Measurements from ENCODE around the gene PTGDR2. TPM values are rescaled to one million over a fixed set of nuclear protein-coding genes. Genes with fewer than 3 reads are reported as not detected.

PTGDR2 gene
- total RNA-seq, 1 donor from 2014 or later = not detected

DNA sequence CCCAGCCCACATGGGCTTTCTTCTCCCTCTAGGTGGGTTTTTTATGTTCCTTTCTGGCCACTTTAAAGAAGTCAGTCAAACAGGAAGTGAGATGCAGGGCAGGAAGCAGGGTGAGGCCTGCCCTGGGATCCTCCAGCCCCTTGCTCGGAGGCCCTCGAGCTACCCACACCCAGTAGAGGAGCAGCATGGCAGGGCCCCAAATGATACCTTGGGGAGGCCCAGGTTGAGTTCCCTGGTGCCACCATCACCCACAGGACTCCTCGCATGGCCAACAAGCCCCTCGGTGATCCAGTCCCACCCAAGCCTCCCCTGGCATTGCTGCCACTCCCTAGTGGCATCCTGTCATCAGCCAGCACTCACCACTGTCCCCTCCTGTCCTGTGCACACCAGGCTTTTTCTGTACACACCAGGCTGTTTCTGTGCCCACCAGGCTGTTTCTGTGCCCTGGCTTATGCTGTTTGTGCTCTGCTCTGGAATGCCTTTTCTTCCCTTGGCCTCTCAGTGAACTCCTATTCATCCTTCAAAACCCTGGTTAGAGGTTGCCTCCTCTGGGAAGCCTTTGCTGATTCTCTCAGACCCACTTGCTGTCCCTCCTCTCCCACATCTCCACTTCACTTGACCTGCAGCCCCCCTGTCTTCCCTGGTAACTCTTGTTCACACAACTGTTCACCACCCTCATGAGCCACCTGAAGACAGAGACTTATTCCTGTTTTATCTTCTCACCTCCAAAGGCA lies 3.1 kb upstream of the PTGDR2 start:
- no peak for DNase-seq (ENCODE audit: low read depth)

DNA sequence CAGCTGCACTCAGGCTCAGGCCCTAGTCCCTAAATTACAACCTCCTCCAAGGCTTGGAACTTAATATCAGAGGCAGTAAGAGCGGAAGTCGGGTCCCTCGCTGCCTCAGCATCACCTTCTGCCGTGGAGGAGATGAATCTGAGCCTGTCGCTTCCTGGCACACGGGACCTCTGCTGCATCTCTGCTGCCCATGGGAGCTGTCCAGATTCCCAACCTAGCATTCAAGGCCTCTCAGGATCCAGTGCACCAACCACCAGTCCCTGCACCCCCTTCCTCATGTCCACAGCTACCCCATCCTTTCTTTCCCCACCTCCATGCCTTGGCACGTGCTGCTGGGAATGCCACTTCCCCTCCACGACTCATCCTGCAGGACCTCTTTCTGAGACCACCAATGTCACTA lies 2.5 kb upstream of the PTGDR2 start:
- DNase-seq (ENCODE audit: low read depth) = no peak

DNA sequence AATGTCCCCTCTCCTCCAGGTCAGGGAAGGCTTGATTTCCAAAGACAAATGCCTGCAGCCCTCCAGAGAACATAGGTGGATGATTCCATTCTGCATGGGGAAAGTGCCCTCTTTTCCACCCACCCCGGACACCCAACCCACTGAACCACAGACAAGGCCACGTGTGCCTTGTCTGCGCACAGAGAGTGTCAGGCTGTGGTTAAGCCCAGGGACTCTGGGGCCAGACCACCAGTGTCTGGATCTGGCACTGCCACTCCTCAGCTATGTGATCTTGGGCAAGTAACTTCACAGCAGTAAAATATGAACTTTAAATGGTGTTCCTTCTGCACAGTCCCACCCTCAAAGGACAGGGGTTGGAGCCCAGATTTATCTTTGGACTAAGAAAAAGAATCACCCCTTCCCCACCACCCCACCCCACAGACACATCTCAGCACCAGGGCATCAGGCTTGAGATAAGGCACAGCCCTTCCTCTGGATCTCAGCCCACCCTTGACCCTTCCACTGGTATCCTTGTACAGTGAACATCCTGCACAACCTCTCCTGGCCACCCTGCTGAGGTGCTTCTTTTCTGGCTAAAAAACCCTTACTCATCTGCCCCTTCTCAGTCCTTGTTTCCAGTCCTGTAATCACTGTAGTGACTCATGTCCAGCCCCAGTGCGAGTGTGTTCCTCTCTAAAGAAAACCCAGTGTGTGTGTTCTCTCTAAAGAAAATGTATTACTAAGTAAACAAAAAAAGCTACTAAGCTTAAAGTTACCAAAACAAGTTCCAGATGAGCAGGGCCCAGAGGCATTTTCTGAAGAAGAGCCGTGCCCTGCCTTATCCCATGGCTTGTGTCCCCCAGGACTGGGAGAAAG lies 1.9 kb upstream of the PTGDR2 start:
- no peak for DNase-seq (ENCODE audit: low read depth)

DNA sequence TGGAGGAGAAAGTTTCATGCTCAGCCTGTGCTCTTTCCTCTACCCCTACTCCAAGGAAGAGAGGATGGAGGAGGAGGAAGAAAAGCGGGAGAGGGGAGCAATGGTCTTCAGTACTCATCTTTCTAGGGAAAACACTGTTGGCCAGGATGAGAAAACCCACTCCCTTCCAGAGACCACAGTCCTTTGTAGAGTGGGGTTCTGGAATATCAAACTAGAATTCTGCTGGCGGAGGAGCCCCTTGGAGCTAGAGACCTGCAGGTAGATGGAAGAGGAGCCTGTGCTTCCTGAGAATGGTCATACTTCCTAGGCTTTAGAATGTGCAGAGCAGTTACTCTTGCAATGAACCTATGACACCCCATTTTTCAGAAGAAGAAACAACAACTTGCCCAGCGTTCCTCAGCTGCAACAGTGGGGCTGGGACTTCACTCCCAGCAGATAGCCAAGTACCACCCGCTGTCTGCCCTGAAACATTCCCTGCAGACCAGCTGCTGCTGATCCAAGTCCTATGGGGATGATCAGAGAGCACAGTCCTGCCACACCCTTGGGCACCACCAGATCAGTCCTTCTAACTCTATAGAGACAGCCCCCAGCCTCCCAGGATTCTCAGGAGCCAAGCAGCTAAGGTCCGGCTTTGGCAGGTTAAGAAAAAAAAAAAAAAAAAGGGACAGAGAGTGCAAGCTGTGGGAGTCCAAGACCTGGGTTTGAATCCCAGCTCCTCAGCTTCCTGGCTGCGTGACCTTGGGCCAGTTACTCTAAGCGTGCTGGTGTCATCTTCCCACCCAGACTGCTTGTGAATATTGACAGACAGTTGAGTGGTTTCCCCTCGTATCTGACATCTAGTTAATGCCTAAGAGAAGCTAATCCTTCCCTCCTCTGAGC lies 664 bp downstream of the PTGDR2 start:
- DNase-seq (ENCODE audit: low read depth) = no peak

DNA sequence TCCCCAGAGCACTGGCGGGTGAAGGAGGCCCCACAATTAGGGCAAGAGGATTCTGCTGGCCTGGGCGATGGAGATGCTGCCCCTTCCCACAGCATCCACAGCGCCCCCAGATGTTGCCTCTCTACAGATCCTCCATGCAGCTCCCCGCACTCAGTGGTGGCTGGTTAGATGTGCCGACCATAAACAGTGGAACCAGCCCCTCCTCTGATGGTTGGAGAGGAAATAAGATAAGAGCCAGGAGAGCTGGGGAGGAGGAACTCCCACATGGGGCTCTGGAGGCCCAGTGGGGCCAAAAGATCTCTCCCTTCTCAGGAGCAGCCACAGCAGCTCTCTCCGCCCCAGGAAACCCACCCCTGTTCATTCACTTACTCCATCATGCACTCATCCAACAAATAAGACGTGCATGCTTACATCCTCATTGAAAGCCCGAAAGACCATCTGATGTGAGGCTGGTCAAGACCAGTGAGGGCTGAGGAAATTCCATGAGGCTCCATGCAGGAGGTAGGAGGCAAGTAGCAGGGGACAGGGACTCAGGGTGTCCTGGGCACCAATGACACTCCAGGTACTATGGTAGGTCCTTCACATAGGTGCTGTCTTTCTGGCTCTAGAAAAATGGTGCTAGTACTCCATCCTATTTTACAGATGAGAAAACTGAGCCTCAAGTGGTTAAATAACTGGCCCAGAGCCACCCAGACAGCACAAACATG lies 1.5 kb downstream of the PTGDR2 start:
- DNase-seq (ENCODE audit: low read depth) = no peak

DNA sequence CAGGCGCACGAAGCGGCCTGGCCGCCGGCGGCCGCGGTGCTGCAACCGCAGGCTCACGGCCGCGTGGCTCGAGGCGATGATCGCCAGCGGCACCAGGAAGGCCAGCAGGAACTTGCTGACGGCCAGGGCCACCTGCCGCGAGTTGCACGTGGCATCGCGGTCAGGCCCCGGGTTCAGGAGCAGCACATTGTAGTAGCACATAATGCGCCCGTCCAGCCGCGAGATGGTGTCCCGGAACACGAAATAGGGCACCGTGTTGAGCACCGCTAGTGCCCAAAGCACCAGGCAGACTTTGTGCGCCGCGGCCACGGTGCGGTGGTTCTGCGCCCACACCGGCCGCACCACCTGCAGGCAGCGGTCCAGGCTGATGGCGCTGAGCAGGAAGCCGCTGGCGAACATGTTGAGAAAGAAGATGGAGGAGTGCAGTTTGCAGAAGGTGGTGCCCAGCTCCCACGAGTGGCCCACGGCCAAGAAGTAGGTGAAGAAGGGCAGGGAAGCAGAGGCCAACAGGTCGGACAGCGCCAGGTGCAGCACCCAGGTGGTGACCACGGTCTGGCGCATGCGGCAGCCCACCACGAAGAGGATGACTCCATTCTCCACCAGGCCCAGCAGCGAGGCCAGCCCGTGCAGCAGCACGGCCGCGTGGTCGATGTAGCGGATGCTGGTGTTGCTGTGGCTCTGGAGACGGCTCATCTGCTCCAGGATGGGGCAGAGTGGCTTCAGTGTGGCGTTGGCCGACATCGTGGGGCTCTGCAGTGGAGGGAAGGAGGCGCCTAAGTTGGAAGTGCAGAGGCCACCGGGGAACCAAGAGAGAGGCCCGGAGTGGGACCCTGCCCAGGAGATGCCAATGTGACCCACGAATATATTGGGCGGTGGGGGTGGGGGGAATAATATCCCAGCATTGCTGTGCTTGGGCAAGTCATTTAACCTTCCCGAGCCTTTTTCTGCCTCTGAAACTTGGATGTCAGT lies 2.5 kb downstream of the PTGDR2 start:
- no peak for DNase-seq (ENCODE audit: low read depth)

DNA sequence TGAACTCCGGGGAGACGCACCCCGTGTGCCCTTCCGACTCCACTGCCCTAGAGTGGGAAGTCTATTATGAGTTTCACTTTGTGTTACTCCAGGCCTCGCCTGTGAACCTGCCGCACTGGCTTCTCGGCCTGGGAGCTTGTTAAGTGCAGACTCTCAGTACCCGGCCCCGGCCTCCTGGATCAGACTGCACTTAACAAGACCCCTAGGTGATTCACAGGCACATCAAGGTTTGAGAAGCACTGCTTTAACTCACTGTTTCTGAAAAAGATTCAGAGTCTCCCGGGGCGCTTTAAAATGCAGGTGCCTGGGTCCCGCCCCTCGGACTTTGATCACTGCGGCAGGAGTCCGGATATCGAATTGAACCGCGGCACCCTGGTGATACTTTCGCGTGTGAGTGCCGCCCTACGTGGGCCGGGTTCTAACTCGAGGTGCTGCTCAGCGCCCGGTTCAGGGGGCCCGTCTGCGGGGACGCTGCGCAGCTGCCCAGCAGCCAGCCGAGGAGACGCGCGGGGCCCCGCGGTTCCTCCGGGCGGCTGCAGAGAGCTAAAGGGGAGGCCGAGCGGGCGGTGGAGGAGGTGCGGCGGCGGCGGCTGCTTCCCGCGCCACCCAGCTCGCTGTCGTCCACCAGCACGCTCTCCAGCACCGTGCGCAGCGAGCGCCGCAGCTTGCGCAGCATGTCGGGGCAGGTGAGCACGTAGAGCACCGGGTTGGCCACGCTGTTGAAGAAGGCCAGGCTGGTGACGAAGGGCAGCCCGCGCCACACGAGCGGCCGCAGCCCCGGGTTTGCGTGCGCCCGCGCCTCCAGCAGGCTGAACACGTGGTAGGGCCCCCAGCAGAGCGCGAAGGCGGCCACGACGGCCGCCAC lies 3.4 kb downstream of the PTGDR2 start:
- no peak for DNase-seq (ENCODE audit: low read depth)

DNA sequence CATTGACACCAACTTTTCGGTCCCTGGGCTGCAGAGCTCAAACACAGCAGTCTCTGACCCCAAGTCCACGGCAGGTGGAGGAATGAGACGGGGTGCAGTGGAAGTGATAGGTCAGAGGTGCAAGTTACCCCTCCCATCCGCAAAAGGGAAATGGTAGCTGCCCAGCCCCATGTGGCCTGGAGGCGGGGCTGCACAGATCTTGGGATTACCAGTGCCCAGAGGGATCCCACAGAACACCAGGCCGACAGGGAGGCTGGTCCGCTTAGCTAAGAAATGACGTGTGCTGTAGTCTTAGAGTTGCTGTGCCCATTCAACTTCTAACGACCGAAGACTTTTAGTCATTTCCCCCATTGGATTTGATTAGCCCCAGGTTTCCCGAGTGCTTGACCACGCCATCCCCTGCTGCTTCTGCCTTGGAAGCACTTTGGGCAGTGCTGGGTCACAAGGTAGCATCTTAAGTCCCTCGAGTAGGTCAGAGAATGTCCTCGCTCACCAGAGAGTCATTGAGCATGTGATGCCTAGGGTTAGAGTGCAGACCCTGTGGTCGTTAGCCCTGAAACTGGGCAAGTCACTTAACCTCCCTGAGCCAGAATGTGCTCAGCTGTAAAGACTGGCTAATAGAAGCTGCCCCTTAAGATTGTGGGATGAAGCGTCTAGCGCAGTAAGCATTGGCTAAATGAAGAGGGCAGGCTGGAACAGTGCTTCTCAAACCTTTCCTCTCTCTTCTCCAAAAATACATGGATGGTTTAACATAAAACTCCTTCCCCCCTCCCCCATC lies 4.2 kb downstream of the PTGDR2 start:
- DNase-seq (ENCODE audit: low read depth) = no peak

DNA sequence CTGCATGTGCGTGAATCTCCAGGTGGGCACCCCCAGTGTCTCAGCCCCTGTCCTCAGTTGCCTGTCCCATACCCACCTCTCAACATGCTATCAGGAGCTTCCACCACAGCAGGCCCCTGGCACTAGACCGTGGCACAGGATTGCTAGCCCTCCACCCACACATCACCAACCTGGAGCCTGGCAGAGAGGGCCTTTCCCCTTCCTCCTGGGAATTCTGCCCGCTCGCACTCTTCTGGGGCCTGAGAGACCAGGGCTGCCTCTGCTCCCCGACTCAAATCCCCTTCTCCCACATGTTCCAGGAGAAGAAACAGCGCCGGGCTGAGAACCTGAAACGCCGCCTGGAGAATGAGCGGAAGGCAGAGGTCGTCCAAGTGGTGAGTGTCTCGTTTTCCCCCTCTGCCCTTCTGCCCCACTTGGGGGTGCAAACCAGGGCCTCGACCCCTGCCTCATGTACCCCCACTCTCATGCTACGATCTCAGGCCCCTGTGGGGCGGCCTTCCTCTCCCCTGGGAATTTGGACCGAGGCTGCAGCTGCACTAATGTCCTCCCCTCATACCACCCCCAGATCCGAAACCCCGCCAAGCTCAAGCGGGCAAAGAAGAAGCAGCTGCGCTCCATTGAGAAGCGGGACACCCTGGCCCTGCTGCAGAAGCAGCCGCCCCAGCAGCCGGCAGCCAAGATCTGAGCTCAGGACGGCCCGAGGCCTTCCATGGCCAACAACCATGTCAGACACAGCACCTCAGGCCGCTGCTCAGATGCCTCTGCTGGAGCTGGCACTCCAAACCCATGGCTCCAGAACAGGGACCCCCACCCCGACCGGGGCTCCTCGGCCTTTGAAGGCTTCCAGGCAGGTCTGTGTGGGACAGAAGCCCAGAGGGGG lies 5.9 kb downstream of the PTGDR2 start:
- no peak for DNase-seq (ENCODE audit: low read depth)

DNA sequence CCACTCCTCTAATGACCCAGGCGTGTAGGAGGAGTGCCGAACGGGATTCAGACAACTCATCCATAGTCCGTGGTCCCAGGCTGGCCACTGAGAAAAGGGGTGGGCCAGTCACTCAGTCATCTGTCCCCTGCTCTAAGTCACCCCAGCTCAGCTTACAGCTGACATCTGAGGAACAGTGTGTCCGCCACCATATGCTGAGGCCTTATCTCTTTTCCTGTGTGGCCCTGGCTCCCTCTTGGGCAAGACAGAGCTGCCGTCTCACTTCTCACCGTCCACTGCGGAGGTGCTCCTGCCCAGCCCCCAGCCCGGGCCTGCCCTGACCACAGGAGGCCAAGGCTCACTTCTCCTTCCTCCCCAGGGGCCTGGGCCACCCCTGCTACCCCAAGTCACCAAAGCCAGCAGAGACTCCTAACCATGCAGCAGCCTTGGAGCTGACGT lies 7.0 kb downstream of the PTGDR2 start:
- no peak for DNase-seq (ENCODE audit: low read depth)

DNA sequence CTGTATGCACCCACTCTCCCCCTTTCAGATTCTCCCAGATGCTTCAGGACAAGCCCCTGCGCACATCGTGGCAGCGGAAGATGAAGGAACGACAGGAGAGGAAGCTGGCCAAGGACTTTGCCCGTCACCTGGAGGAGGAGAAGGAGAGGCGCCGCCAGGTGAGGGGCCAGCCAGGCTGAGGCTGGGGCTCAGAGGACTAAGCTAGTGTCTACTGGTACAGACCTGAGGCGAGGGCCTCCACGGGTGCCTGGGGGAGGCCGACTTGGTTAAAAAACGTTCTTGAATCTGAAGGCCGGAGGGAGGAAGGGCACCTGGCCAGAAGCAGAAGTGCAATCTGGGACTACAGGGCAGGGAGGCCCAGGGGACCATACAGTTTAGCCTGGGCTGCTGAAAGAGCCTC lies 7.9 kb downstream of the PTGDR2 start:
- DNase-seq (ENCODE audit: low read depth) = no peak

DNA sequence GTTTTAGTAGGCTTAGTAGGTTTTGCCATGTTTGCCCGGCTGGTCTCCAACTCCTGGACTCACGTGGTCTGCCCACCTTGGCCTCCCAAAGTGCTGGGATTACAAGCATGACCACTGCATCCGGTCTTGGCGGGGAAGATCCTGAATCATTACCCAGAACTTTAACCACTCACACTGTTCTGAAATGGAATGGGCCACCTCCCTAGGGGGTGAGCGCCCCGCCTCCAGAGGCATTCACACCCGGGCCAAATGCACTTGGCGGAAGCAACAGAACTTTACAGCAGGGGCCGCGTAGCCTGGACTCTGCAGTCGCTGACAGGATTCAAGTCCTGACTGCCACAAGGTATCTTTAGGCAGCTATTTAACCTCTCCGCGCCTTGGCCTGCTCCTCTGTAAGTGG lies 8.5 kb downstream of the PTGDR2 start:
- DNase-seq (ENCODE audit: low read depth) = no peak

DNA sequence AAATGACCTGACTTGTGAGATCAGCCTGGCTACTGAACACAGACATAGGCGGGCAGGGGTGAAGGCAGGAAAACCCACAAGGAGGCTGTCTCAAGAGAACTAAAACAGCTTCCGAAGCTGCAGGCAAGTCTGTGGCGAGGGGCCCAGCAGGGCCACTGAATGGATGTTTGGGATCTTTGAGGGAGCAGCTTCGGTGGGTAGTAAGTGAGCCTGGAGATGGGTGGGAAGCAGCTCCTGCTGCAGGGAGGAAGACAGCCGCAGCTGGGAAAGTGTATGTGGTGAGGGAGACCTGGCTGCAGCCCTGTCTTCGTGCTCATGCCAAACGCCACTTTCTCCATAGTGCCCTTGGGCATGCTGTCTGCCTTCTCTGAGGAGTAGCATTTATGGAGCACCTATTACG lies 10.4 kb downstream of the PTGDR2 start:
- DNase-seq (ENCODE audit: low read depth) = no peak

DNA sequence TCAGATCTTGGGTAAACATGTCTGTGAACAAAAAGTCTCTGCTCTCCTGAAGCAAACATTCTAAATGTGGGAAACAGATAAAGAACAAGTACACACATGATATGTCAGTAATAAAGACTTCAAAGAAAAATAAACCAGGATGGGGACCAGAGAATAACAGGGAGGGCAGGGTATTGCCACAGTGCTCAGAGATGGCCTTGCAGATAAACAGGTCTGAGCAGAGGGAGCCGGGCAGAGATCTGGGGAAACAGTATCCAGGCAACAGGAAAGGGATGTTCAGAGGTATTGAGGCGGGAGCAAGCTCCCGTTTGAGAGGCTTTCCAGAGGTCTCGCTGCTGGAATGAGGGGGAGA lies 10.9 kb downstream of the PTGDR2 start:
- DNase-seq (ENCODE audit: low read depth) = no peak

DNA sequence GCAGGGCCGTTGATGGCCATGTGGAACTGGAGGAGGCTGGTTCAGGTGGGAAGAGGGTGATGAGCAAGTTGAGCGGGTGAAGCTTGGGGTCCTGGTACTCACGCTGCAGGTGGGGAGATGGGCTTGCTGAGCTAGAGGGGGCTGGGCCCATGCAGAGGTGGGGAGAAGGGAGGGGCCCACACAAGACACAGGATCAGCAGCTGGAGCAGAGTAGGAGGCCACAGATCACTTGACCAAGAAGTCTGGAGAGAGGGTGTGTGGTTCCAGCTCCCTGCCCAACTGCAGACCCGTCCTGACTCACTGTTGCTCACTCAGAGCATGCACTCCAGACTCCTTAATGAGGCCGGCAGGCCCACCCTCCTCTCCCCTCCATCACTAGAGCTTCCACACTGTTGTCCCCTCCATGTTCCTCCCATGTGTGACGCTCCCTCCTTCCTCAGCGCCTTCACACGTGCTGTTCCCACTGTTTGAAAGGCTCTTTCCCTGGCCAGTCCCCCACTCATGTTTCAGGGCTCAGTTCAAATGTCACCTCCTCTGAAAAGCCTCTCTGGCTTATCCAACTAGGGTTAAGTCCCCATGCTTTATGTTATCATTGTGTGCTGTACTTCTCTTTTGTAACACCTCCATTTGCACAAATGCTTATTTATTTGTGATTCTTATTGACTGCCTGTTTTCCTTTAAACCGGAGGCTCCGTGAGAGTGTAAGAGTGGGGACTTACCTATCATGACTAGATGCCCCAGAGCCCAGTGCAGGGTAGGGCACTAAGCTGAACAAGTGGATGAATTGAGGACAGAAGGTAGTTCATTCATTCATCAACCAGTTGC lies 11.5 kb downstream of the PTGDR2 start:
- peak; percentile 44 for DNase-seq (ENCODE audit: low read depth)

DNA sequence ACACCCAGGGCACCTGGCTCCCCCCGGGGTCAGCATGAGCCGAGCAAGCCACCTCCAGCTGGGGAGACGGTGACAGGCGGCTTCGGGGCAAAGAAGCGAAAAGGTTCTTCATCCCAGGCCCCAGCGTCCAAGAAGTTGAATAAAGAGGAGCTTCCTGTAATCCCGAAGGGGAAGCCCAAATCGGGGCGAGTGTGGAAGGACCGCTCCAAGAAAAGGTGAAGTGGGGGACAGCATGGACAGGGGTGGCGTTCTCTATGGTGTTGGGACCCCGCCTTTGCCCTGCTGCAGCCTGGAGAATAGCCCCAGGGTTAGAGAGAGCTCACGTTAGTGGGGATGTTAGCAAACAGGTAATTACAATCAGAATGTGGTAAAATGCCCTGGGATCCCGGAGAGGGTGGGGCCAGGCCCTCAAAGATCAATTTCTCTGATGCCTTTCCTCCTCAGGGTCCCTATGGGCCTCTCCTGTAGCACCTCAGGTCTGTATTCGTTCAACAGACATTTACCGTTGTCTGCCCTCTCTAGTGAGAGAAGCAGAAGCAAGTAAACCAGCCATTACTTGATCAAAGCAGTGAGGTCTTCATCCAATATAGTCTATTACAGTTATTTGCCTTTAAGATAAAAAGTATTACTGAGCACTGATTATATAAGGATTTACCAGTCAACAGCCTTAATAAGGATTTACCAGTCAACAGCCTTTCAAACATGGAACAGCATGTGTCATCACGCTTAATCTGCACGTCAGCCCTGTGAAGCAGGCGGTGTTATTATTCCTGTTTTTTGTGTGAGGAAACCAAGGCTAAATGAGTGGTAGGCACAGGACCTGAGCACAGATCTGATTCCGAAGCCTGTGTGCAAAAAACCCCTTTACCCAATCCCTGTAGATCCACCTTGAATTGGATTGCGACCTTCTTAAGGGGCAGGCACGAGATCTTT lies 12.8 kb downstream of the PTGDR2 start:
- no peak for DNase-seq (ENCODE audit: low read depth)
